Esophagus muscularis mucosa (tissue), 4 donors: ENCODE results near the gene MED7.

Experiments used
- CTCF ChIP-seq, 3 experiments: fragments of 200-600 bp in 2 of 3; fragments of 450-650 bp in 1 of 3; sonication (generic) in 2 of 3; IDR thresholded peaks; one replicate each; pipeline ENCODE4 v1.5.1; 2017 to 2019; ENCODE audit warnings: antibody characterized with exemption in 3 of 3, mild to moderate bottlenecking in 2 of 3, moderate library complexity in 1 of 3
- EP300 ChIP-seq: sonication (generic); formaldehyde crosslinking; IDR thresholded peaks from one replicate; pipeline ENCODE4 v1.6.1; 2017; ENCODE audit warnings: antibody characterized with exemption
- POLR2A ChIP-seq: fragments of 450-650 bp; IDR thresholded peaks from one replicate; pipeline ENCODE4 v1.6.1; 2017; ENCODE audit warnings: antibody characterized with exemption, moderate library complexity, mild to moderate bottlenecking, low read depth
- POLR2AphosphoS5 ChIP-seq, 2 donors: sonication (generic); formaldehyde crosslinking; IDR thresholded peaks; one replicate each; pipeline ENCODE4 v1.6.1; 2017; ENCODE audit warnings: antibody characterized with exemption in 2 of 2

DNA sequence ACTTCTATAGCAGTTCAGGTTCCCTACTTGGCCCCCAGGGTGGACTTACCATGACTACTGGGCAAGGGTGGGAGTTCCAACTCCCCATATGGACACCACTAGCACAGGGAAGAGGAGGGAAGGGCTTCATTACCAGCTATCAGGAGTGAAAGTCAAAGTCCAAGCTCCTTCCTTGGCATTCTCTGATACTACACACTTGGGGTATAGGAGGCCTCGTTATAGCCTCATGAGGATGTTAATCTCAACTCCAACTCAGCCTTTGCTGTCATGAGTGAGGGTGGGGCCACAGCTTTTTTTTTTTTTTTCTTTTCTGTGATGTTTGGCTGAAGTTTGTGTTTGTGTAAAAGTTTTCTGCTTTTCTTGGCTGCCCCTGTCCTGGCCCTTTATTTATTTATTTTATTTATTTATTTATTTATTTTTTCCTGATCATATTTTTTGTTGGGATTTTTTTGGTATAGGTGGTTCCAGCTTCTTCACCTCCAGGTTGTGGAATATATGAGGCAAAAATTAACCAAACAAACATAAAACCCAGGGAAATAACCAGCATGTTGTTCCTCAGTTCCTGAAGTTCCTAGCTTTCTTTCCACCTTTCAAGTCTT lies 14.7 kb upstream of the MED7 start:
- TF ChIP-seq CTCF (IDR thresholded peaks at IDR 0.05) (no peak), EP300 (no peak), POLR2AphosphoS5 (IDR thresholded peaks at IDR 0.05) (no peak), POLR2A (no peak)
